ENCODE results near the gene EID1. TPM values are rescaled to one million over a fixed set of nuclear protein-coding genes. Genes with fewer than 3 reads are reported as not detected.

Gene EID1
- polyA plus RNA-seq, 1 of the 3 experiments (the other 2 are of a cell fraction) = 228 TPM

DNA sequence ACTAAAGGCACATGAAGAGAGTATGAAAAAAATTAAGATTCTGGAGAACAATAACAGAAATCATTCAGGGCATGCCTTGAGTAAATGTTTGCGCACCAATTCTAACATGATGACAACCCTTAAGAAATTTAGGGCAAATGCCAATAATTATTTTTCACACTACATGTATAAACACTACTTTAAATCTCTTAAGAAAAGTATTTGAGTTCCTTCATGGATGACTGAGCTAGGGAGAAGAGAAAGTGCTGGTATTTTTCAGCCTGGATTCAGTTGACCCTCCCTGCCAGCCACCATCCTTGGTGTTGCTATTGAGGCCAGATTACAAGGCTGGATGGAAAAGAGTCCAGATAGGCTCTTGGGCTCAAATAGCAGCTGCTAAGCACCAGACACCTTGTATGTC is 8.0 kb upstream of the EID1 start:
- no peak for DNase-seq
- Histone ChIP-seq H3K4me3 (ENCODE audit: low read depth in 2 of 2, low read length in 1 of 2) (no peak overlapping the region), H3K4me2 (no peak overlapping the region), H3K9me2 (no peaks in the 10 kb centered on the region), H3K4me1 (ENCODE audit: control insufficient read depth in 1 of 2, insufficient read depth in 2 of 2, low read depth in 1 of 2, low read length in 1 of 2) (peaks cover 0 to 39% of the 10 kb centered on the region in 2 experiments; a peak in 2 of 4 replicates), H4K20me1 (ENCODE audit: insufficient read depth) (no peaks in the 10 kb centered on the region), H3K27ac (ENCODE audit: low read depth in 2 of 2, low read length in 1 of 2) (no peak overlapping the region), H3K9me3 (no peaks in the 10 kb centered on the region), H3K79me2 (ENCODE audit: insufficient read depth) (no peaks in the 10 kb centered on the region), H3K36me3 (replicated peaks in 1 of 2; ENCODE audit: control insufficient read depth in 1 of 2, insufficient read depth in 2 of 2, low read length in 1 of 2) (no peaks in the 10 kb centered on the region), H3F3A (replicated peaks; ENCODE audit: insufficient read depth) (peaks cover 18% of the 10 kb centered on the region), H2AFZ (ENCODE audit: low read depth) (no peak overlapping the region), H3K9ac (no peak overlapping the region), H3K27me3 (ENCODE audit: insufficient read depth) (no peaks in the 10 kb centered on the region)
- ChIA-PET POLR2A (no interaction called here), CTCF (interaction anchor here (1.2 to 2.9 kb wide), 3 partner anchors 8 to 276 kb away, joined by 3 to 12 read pairs (median 5); no protein-coding TSS in a partner anchor)
- TF ChIP-seq SIN3A (IDR thresholded peaks at IDR 0.05; ENCODE audit: borderline replicate concordance, low read depth, low read length) = no peak
- no peak for TF ChIP-seq GABPA (IDR thresholded peaks at IDR 0.05; ENCODE audit: low read depth)
- TF ChIP-seq, protein P1, sequence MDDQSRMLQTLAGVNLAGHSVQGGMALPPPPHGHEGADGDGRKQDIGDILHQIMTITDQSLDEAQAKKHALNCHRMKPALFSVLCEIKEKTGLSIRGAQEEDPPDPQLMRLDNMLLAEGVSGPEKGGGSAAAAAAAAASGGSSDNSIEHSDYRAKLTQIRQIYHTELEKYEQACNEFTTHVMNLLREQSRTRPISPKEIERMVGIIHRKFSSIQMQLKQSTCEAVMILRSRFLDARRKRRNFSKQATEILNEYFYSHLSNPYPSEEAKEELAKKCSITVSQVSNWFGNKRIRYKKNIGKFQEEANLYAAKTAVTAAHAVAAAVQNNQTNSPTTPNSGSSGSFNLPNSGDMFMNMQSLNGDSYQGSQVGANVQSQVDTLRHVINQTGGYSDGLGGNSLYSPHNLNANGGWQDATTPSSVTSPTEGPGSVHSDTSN (IDR thresholded peaks at IDR 0.05) = no peak
- TF ChIP-seq, protein P2, sequence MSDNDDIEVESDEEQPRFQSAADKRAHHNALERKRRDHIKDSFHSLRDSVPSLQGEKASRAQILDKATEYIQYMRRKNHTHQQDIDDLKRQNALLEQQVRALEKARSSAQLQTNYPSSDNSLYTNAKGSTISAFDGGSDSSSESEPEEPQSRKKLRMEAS (IDR thresholded peaks at IDR 0.05; ENCODE audit: low read depth) = no peak
- TF ChIP-seq EZH2phosphoT487 (IDR thresholded peaks at IDR 0.05; ENCODE audit: borderline replicate concordance, low read depth) = no peak
- no peak for TF ChIP-seq NRF1 (IDR thresholded peaks at IDR 0.05; ENCODE audit: low read depth, low read length)
- no peak for TF ChIP-seq POLR2AphosphoS5 (IDR thresholded peaks at IDR 0.05; ENCODE audit: low read depth, low read length)
- TF ChIP-seq ELF1 (IDR thresholded peaks at IDR 0.05) = no peak
- TF ChIP-seq MEF2A (IDR thresholded peaks at IDR 0.05; ENCODE audit: borderline replicate concordance, low read depth) = no peak
- TF ChIP-seq CTCF (IDR thresholded peaks at IDR 0.05) = no peak
- no peak for TF ChIP-seq SMC3 (IDR thresholded peaks at IDR 0.05; ENCODE audit: low read depth, low read length)
- no peak for TF ChIP-seq YY1 (IDR thresholded peaks at IDR 0.05; ENCODE audit: low read depth)
- no peak for TF ChIP-seq GATA2 (CRISPR knock-in tag; IDR thresholded peaks at IDR 0.05)
- TF ChIP-seq RFX5 (IDR thresholded peaks at IDR 0.05; ENCODE audit: low read length) = no peak
- no peak for TF ChIP-seq NFIC (IDR thresholded peaks at IDR 0.05; ENCODE audit: borderline replicate concordance)
- TF ChIP-seq MXI1 (IDR thresholded peaks at IDR 0.05; ENCODE audit: low read depth, low read length) = no peak
- no peak for TF ChIP-seq USF1 (IDR thresholded peaks at IDR 0.05; ENCODE audit: borderline replicate concordance, low read depth)
- whole genome bisulfite sequencing (ENCODE audit: low lambda C conversion rate) = 100% methylated on average over 1 of the region's 1 CpG
